Islet precursor cell (in vitro differentiated cells): ENCODE data around the gene NAALADL1.

Experiments used
- DNase-seq: peaks from one replicate; pipeline ENCODE4 v3.0.0-alpha.2; 2018

The NAALADL1 gene, protein sequence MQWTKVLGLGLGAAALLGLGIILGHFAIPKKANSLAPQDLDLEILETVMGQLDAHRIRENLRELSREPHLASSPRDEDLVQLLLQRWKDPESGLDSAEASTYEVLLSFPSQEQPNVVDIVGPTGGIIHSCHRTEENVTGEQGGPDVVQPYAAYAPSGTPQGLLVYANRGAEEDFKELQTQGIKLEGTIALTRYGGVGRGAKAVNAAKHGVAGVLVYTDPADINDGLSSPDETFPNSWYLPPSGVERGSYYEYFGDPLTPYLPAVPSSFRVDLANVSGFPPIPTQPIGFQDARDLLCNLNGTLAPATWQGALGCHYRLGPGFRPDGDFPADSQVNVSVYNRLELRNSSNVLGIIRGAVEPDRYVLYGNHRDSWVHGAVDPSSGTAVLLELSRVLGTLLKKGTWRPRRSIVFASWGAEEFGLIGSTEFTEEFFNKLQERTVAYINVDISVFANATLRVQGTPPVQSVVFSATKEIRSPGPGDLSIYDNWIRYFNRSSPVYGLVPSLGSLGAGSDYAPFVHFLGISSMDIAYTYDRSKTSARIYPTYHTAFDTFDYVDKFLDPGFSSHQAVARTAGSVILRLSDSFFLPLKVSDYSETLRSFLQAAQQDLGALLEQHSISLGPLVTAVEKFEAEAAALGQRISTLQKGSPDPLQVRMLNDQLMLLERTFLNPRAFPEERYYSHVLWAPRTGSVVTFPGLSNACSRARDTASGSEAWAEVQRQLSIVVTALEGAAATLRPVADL

DNA sequence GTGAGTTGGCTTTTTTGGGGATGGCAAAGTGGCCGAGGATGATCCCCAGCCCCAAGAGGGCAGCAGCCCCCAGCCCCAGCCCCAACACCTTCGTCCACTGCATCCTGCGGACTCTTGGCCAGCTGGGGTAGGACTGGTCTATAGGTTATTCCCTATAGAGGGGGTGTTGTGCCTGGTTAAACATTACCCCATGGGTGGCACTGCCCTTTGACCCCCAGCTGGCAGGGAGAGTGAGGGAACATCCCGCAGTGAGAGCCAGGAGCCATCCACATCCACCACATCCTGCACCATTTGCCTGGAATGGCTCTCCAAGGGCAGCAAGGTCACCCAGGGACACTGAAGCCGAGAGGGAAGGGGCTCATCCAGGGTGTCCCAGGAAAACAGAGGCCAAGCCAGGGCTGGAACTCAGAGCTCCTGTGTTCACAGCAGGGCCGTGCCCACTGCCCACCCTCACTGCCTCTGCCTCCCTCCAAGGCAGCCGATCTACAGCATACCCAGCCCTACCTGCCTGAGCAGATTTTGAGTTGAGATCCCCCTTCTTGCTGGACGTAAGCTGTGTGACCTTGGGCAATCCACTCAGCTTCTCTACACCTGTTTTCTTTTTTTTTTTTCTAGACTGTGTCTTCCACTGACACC, at the start of gene NAALADL1:
NAALADL1 (minus strand) TSS at position 135 of the 636 bp plus-strand sequence; CDS start at position 103, 32 bp downstream.
- no peak for DNase-seq

DNA sequence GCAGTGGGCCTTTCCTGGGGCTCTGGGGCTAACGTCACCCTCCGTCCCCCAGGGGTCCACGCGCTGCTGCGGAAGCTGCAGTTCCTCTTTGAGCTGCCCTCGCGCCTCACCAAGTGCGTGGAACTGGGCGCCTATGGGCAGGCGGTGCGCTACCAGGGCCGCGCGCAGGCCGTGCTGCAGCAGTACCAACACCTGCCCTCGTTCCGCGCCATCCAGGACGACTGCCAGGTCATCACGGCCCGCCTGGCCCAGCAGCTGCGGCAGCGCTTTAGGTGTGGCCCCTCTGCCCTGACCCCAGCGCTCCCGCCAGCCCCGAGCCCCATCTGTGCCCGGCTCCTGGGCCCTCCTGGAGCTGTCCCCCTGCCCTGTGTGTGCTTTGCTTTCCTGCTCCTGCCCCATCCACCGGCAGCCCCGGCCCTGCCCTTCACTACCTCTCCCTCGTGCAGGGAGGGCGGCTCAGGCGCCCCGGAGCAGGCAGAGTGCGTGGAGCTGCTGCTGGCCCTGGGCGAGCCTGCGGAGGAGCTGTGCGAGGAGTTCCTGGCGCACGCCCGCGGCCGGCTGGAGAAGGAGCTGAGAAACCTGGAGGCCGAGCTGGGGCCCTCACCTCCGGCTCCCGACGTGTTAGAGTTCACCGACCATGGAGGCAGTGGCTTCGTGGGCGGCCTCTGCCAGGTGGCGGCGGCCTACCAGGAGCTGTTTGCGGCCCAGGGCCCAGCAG, 49.6 kb upstream of the NAALADL1 start:
- DNase-seq = no peak

GRCh38 chr11:65107078-65107477, 48.7 kb upstream of the NAALADL1 start:
- DNase-seq = no peak

DNA sequence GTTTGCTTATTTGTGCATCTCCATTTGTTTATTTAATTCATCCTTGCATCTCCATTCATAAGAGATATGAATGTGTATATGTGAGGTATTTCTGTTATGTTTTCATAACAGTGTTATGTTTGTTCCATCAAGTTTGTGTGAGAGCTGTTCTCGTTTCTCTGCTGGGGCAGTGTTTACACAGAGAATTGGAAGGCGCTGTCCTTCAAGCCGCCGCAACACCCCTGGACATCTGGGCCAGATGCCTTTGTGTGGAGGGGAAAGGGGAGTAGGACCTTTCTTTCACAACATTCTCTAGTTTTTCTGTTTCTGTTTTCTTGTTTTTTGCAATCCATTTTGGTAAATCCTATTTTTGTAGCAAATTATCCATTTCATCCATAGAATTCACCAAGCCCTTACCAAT, 46.3 kb upstream of the NAALADL1 start:
- no peak for DNase-seq

DNA sequence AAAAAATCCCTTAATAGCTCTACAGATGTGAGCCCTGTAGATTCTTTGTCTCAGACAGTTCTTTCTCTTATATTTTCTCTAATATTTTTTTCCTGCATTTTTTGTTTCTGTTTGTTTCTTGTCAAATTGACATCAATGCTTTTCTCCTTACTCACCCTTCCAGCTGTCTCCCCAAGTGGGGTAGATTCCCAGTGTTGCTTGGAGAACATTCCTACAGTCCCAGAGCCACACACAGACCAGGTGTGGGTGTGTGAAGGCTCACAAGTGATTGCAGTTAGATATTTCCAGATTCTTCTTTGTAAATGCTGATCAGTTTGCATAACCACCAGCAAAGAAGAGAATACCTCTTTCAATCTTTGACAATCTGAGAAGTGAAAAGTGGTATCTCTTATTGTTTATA, 45.1 kb upstream of the NAALADL1 start:
- DNase-seq = no peak

- DNase-seq = no peak
Observed at GRCh38 chr11:65102142-65103095, 44.1 kb upstream of the NAALADL1 start.

DNA sequence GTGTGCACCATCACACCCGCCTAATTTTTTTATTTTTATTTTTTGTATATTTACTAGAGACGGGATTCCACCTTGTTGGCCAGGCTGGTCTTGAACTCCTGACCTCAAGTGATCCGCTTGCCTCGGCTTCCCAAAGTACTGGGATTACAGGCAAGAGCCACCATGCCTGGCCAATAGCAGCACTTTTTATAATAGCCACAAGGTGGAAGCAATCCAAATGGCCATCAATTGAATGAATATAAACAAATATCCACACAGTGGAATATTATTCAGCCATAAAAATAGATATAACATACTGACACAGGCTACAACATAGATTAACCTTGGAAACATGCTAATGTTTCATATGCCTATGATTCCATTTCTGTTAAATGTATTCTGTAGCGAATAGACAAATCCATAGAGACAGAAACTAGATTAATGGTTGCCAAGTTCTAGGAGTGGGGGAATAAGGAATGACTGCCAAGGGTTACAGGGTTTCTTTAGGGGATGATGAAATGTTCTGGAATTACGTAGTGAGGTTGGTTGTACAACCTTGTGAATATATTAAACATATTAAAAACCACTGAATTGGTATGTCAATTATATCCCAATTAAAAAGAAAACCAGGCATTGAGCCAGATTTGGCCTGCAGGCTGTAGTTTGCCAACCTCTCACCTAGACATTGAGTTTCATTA, 42.5 kb upstream of the NAALADL1 start:
- no peak for DNase-seq

- no peak for DNase-seq
Observed at GRCh38 chr11:65096926-65097325, 38.6 kb upstream of the NAALADL1 start.

DNA sequence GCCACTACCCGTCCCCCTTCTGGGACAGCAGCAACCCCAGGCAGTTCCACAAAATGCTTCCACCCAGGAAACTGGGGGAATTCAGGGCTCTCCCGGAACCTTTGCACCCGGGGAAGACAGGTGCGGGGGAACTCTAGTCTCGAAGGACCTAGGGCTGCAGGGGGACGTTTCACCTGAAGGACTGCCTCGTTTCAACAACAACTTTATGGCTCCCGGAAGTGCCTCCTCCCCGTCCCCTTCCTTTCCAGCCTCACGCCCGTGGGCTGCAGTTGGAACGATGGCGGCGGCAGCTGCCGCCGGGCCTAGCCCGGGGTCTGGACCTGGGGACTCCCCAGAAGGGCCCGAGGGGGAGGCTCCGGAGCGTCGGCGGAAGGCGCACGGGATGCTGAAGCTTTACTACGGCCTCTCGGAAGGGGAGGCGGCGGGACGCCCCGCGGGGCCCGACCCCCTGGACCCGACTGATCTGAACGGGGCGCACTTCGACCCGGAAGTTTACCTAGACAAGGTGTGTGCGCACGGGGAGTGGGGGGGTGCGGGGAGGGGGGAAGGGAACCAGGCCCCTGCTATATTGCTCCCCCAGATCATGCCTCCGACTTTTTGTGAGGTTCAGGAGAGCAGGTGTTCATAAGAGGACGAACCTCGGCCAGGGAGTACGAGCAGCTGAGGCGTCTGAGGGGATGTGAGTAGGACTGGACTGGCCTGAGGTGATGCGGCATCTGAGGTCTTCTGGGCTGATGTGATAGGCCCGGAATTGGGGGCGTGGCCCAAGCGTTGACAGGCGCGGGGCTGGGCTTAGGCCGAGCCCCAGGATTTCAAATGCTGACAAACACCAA, 37.8 kb upstream of the NAALADL1 start, which contains the start of gene VPS51:
VPS51 (plus strand) TSS at position 241 of the 833 bp plus-strand sequence; CDS start at position 278, 37 bp downstream.
- peak; percentile 92 for DNase-seq

DNA sequence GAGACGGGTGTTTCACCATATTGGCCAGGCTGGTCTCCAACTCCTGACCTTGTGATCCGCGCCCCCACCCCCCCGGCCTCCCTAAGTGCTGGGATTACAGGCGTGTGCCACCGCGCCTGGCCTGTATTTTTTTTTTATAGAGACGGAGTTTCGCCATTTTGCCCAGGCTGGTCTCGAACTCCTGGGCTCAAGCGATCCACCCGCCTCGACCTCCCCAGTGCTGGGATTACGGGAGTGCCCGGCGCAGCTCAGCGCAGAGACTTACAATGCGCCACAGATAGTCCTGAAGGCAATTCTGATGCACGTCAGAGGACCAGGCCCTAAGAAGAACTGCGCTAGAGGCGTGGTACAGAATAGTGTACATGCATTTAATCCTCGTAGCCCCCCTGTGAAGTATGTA, 37.1 kb upstream of the NAALADL1 start:
- no peak for DNase-seq

GRCh38 chr11:65090628-65091027, 32.3 kb upstream of the NAALADL1 start:
- no peak for DNase-seq

DNA sequence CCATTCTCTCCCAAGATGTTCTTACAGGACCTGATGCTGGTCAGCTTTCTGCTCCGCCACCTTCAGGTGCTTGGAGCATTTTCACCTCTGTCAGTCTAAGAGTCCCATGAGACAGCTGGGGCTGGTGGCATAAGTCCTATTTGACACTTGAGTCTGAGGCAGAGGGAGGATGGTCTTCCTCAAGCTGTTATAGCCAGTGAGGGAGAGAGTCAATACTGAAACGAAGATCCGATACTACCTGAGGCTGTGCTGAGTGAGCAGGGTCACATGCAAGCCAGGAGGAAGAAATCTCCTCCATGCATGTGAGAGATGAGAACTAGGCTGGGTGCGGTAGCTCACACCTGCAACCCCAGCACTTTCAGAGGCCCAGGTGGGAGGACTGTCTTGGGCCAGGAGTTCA, 31.3 kb upstream of the NAALADL1 start:
- DNase-seq = no peak

DNA sequence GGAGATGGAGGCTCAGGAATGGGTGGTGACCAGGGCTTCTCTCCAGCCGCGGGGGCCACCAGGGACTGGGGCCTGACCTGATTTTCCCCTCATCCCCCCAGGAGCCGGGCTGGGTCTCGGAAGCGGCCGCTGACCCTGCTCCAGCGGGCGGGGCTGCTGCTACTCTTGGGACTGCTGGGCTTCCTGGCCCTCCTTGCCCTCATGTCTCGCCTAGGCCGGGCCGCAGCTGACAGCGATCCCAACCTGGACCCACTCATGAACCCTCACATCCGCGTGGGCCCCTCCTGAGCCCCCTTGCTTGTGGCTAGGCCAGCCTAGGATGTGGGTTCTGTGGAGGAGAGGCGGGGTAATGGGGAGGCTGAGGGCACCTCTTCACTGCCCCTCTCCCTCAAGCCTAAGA, 29.5 kb upstream of the NAALADL1 start:
- no peak for DNase-seq

- DNase-seq = no peak
Observed at GRCh38 chr11:65087216-65087615, 28.9 kb upstream of the NAALADL1 start.

DNA sequence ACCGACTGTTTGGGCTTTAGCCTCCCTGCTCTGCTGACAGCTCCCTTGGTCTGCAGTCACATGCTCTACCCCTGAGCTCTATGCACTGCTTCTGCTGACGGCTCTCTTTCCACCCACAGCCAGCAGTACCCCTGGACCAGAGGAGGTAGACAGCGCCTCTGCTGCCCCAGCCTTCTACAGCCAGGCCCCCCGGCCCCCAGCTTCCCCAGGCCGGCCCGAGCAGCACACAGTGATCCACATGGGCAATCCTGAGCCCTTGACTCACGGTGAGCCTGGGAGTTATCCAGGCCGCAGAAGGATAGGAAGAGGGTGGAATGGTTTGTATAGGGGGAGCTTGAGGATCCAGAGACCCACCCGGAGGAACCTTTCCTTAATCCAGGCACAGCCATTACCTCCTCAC, 28.5 kb upstream of the NAALADL1 start:
- DNase-seq = no peak

DNA sequence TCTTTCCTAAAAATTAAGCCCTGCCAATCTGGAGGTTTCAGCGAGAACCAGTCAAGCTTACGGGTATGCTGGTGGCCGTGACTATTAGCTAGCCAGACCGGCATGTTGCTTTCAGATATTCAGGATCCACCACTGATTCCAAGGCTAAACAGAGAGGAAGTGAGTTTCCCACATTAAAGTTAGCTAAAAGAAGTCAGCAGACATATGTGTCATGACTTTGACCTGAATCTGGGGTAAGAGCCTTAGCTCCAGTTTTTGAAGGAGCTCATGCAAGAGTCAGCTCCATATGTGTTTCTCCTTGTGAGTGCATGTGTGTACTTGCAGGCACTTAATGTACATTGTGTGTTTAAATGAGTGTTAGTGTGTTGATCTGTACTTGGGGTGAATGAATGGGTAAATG, 27.1 kb upstream of the NAALADL1 start:
- no peak for DNase-seq

DNA sequence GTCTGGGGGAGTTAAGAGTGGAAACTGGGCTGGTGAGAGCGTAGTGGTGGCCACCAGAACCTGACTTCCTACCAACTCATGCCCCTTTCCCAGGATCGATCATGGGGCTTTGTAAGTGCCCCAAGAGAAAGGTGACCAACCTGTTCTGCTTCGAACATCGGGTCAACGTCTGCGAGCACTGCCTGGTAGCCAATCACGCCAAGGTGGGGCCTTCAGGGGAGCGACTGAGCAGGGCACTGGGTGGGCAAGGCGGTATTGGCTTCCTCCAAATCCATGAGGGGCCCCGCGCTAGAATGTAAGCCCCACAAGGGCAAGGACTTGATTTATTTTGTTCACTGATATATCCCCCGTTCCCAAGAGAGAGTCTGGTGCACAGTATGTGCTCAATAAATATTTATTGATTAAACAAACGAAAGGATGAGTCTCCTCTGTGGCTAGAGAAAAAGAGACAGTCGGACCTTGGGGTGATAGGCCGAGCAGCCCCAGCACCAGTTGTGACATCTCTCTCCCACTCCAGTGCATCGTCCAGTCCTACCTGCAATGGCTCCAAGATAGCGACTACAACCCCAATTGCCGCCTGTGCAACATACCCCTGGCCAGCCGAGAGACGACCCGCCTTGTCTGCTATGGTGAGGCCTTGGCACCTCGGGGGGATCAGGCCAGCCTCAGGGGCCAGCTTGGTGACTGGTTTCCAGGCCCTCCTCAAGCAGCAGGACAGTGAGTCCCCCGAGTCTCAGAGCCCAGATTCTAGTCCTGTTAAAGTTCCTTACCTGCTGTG, 26.4 kb upstream of the NAALADL1 start:
- DNase-seq = no peak

DNA sequence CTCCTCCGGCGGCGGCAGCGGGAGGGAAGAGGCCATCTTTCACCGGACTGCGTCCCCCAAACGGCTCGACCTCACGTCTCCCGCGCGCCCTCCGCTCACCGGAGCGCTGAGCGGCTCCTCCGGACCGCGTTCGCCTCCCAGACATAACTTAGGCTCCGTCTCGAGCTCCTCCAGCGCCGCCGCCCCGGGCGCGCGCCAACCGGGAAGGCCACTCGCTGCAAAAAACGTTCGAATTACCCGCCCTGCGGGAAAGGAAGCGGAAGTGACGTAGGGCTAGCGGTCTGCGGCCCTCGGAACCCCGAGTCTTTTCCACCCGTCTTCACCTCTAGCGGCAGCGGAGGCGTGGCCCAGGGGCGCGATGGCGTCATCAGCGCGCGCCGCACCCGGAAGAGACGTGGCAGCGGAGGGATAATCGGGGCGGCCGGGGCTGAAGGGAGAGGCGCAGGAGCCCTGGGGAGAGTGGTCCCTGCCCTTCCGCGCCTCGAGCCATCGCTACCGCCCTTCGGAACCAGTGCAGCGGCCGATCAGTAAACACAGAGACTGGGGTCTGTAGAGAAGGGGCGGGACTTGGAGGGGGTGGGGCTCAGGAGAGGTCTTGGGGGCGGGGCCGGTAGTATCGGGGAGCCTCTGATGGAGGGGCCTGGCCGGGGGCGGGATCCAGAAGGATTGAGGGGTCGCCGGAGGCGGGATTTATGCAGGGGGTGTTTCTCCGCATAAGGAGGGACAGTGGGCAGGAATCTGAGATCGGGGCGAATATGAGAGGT, 25.7 kb upstream of the NAALADL1 start, which contains the start of the genes CDCA5 and ZFPL1:
CDCA5 (minus strand) TSS at position 207 of the 764 bp plus-strand sequence; CDS start at position 145, 62 bp downstream.
ZFPL1 (plus strand) TSS at position 389 of the 764 bp plus-strand sequence. CDS start 477 bp downstream, outside the sequence.
- DNase-seq = peak; percentile 97
